Measurements from ENCODE around the gene METRN. TPM values are rescaled to one million over a fixed set of nuclear protein-coding genes. Genes with fewer than 3 reads are reported as not detected.

Gene METRN
- total RNA-seq, 1 donor from 2014 or later = 32.2 TPM

GRCh38 chr16:684071-684794, 30.7 kb upstream of the METRN start, which contains the start of gene JMJD8:
Gene JMJD8 (minus strand): TSS chr16:684334. CDS start chr16:684319, 15 bp downstream.
- peak within 1 kb of the TSS; percentile 67 for H3K27ac ChIP-seq
- peaks cover 0 to 29% of the 10 kb centered on the region in 2 donors for H3K36me3 ChIP-seq
- intact Hi-C loops (cut with DNase I) = no loop called here
- H3K27me3 ChIP-seq = no peaks in the 10 kb centered on the region
- peak within 1 kb of the TSS; percentile 60 to 92 for H3K4me3 ChIP-seq
- H3K4me1 ChIP-seq = peaks cover 60% of the 10 kb centered on the region
- no peak for DNase-seq (ENCODE audit: extremely low spot score in 2 of 2)
- peak in 1 of 2 donors; percentile 15 for TF ChIP-seq POLR2A (IDR thresholded peaks at IDR 0.05)
- peak; percentile 76 to 89 for TF ChIP-seq POLR2AphosphoS5 (IDR thresholded peaks at IDR 0.05; ENCODE audit: insufficient read depth in 1 of 2, low read depth in 1 of 2)
- no peak for TF ChIP-seq CTCF (IDR thresholded peaks at IDR 0.05)
- no peaks in the 10 kb centered on the region for H3K9me3 ChIP-seq

- DNase-seq (ENCODE audit: extremely low spot score in 2 of 2) = no peak
- intact Hi-C loops (cut with DNase I) = no loop called here
- peaks cover 64% of the 10 kb centered on the region for H3K4me1 ChIP-seq
- peaks cover 0 to 29% of the 10 kb centered on the region in 2 donors for H3K36me3 ChIP-seq
- no peaks in the 10 kb centered on the region for H3K9me3 ChIP-seq
- peak overlapping the region; percentile 67 for H3K27ac ChIP-seq
- TF ChIP-seq POLR2A (IDR thresholded peaks at IDR 0.05) (no peak), POLR2AphosphoS5 (IDR thresholded peaks at IDR 0.05; ENCODE audit: insufficient read depth in 1 of 2, low read depth in 1 of 2) (no peak), CTCF (IDR thresholded peaks at IDR 0.05) (no peak)
- H3K27me3 ChIP-seq = no peaks in the 10 kb centered on the region
- H3K4me3 ChIP-seq = peak overlapping the region; percentile 60 to 92
These were observed 29.8 kb upstream of the METRN start for GRCh38 chr16:684961-685696.

- Histone ChIP-seq H3K4me1 (peaks cover 68% of the 10 kb centered on the region), H3K36me3 (peaks cover 0 to 29% of the 10 kb centered on the region in 2 donors), H3K27ac (no peak overlapping the region)
These were observed 29.0 kb upstream of the METRN start for GRCh38 chr16:685967-686366.

GRCh38 chr16:686459-687260, 28.3 kb upstream of the METRN start:
- TF ChIP-seq POLR2A (IDR thresholded peaks at IDR 0.05) = no peak
- H3K4me1 ChIP-seq = peaks cover 63% of the 10 kb centered on the region
- no peaks in the 10 kb centered on the region for H3K27me3 ChIP-seq
- no peak overlapping the region for H3K4me3 ChIP-seq
- H3K9me3 ChIP-seq = no peaks in the 10 kb centered on the region
- DNase-seq (ENCODE audit: extremely low spot score in 2 of 2) = no peak
- no peak overlapping the region for H3K27ac ChIP-seq
- H3K36me3 ChIP-seq = peaks cover 0 to 28% of the 10 kb centered on the region in 2 donors
- intact Hi-C loops (cut with DNase I) = no loop called here

More at GRCh38 chr16:685967-686366, 29.0 kb upstream of the METRN start:
- DNase-seq (ENCODE audit: extremely low spot score in 2 of 2) = no peak
- Histone ChIP-seq H3K9me3 (no peaks in the 10 kb centered on the region), H3K27me3 (no peaks in the 10 kb centered on the region), H3K4me3 (no peak overlapping the region)
- intact Hi-C loops (cut with DNase I) = no loop called here
- TF ChIP-seq POLR2AphosphoS5 (IDR thresholded peaks at IDR 0.05; ENCODE audit: insufficient read depth in 1 of 2, low read depth in 1 of 2) = no peak
- no peak for TF ChIP-seq POLR2A (IDR thresholded peaks at IDR 0.05)
- no peak for TF ChIP-seq CTCF (IDR thresholded peaks at IDR 0.05)

GRCh38 chr16:687499-687898, 27.4 kb upstream of the METRN start:
- Histone ChIP-seq H3K36me3 (peaks cover 0 to 19% of the 10 kb centered on the region in 2 donors), H3K27me3 (no peaks in the 10 kb centered on the region), H3K4me1 (peaks cover 55% of the 10 kb centered on the region), H3K9me3 (no peaks in the 10 kb centered on the region), H3K4me3 (no peak overlapping the region), H3K27ac (no peak overlapping the region)
- intact Hi-C loops (cut with DNase I) = no loop called here
- no peak for DNase-seq (ENCODE audit: extremely low spot score in 2 of 2)
- TF ChIP-seq CTCF (IDR thresholded peaks at IDR 0.05) (no peak), POLR2AphosphoS5 (IDR thresholded peaks at IDR 0.05; ENCODE audit: insufficient read depth in 1 of 2, low read depth in 1 of 2) (no peak), POLR2A (IDR thresholded peaks at IDR 0.05) (no peak)

Measured in vagina (tissue), 2 donors.